ENCODE measurements around the gene NT5DC2. TPM values are rescaled to one million over a fixed set of nuclear protein-coding genes. Genes with fewer than 3 reads are reported as not detected.

NT5DC2 gene
- total and polyA plus RNA-seq, 2 of the 8 experiments (the other 6 are each of a cell fraction or from before 2014, with no cell fraction given), result 331 to 477 TPM

GRCh38 chr3:52511509-52511908 is 22.1 kb downstream of the NT5DC2 start (continued):
- TF ChIP-seq CHD7 (IDR thresholded peaks at IDR 0.05; ENCODE audit: insufficient replicate concordance, low read length) (no peak), ATF2 (IDR thresholded peaks at IDR 0.05; ENCODE audit: low read length) (no peak), TEAD4 (IDR thresholded peaks at IDR 0.05; ENCODE audit: low read depth, low read length) (no peak), TBP (IDR thresholded peaks at IDR 0.05; ENCODE audit: low read depth, low read length) (no peak), PHF8 (conservative IDR thresholded peaks at IDR 0.05; ENCODE audit: low read depth, low read length) (no peak), NANOG (IDR thresholded peaks at IDR 0.05; ENCODE audit: insufficient read depth, low read depth, low read length, poor library complexity, severe bottlenecking) (no peak), SP1 (IDR thresholded peaks at IDR 0.05; ENCODE audit: low read depth, low read length) (no peak), ZNF274 (IDR thresholded peaks at IDR 0.05; ENCODE audit: borderline replicate concordance, extremely low read depth, low read length) (no peak), USF2 (IDR thresholded peaks at IDR 0.05; ENCODE audit: low read length) (no peak)
